Stomach (tissue), 4 donors: Measurements from ENCODE around the gene TCEA2.

Source experiments
- POLR2A ChIP-seq, 4 donors: fragments of 450-650 bp; IDR thresholded peaks; one replicate each; pipeline ENCODE4 v1.6.1; 2016; ENCODE audit warnings: antibody characterized with exemption in 4 of 4, control low read depth in 2 of 4, mild to moderate bottlenecking in 1 of 4, moderate library complexity in 1 of 4
- POLR2AphosphoS5 ChIP-seq, 3 donors: sonication (generic); formaldehyde crosslinking; IDR thresholded peaks; one replicate each; pipeline ENCODE4 v1.6.1; 2016; ENCODE audit warnings: antibody characterized with exemption in 3 of 3
- TF ChIP-seq, protein P1 (sequence below), 7 experiments: fragments of 450-650 bp in 4 of 7; fragments of 200-600 bp in 3 of 7; sonication (generic) in 3 of 7; IDR thresholded peaks; one replicate each; pipeline ENCODE4 v1.5.1; 2016 to 2019; ENCODE audit warnings: antibody characterized with exemption in 7 of 7, control low read depth in 2 of 7, mild to moderate bottlenecking in 1 of 7

GRCh38 chr20:64052326-64052722 is 10.7 kb upstream of the TCEA2 start:
- no peak for TF ChIP-seq POLR2AphosphoS5 (IDR thresholded peaks at IDR 0.05)
- TF ChIP-seq, protein P1, sequence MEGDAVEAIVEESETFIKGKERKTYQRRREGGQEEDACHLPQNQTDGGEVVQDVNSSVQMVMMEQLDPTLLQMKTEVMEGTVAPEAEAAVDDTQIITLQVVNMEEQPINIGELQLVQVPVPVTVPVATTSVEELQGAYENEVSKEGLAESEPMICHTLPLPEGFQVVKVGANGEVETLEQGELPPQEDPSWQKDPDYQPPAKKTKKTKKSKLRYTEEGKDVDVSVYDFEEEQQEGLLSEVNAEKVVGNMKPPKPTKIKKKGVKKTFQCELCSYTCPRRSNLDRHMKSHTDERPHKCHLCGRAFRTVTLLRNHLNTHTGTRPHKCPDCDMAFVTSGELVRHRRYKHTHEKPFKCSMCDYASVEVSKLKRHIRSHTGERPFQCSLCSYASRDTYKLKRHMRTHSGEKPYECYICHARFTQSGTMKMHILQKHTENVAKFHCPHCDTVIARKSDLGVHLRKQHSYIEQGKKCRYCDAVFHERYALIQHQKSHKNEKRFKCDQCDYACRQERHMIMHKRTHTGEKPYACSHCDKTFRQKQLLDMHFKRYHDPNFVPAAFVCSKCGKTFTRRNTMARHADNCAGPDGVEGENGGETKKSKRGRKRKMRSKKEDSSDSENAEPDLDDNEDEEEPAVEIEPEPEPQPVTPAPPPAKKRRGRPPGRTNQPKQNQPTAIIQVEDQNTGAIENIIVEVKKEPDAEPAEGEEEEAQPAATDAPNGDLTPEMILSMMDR (IDR thresholded peaks at IDR 0.05) = no peak
- TF ChIP-seq POLR2A (IDR thresholded peaks at IDR 0.05) = no peak
